ENCODE measurements around the gene SLC43A3. TPM values are rescaled to one million over a fixed set of nuclear protein-coding genes. Genes with fewer than 3 reads are reported as not detected.

SLC43A3 gene
- total RNA-seq, 2 experiments from 2014 or later, result 6.9 to 7.3 TPM

GRCh38 chr11:57466680-57467079, 39.8 kb upstream of the SLC43A3 start:
- DNase-seq (no peak), ATAC-seq (ENCODE audit: poor library complexity) (no peak)
- ChIA-PET CTCF (no interaction called here), POLR2A (no interaction called here)
- H3K4me1 Mint-ChIP-seq (ENCODE audit: low read depth), result peaks cover 6% of the 10 kb centered on the region
- H3K9me3 Mint-ChIP-seq, result no peaks in the 10 kb centered on the region
- no peak overlapping the region for H3K4me3 Mint-ChIP-seq
- Histone ChIP-seq H3K36me3 (ENCODE audit: insufficient read depth, low read length) (no peaks in the 10 kb centered on the region), H3K27ac (ENCODE audit: low read depth in 1 of 2, low read length in 2 of 2) (no peak overlapping the region), H3K27me3 (ENCODE audit: control insufficient read depth in 1 of 2, insufficient read depth in 2 of 2, low read length in 2 of 2) (peaks cover 0 to 2% of the 10 kb centered on the region in 2 experiments), H3K9me3 (ENCODE audit: control insufficient read depth in 1 of 2, insufficient read depth in 1 of 2, low read length in 2 of 2) (no peaks in the 10 kb centered on the region), H3K4me3 (ENCODE audit: low read length) (no peak overlapping the region), H3K4me1 (ENCODE audit: insufficient read depth, low read length) (no peaks in the 10 kb centered on the region)
- intact Hi-C loops (cut with DNase I, micrococcal nuclease), result no loop called here
- no peak overlapping the region for H3K27ac Mint-ChIP-seq
- peaks cover 19% of the 10 kb centered on the region for H3K27me3 Mint-ChIP-seq
- no peak for TF ChIP-seq CTCF (IDR thresholded peaks at IDR 0.05)
- H3K36me3 Mint-ChIP-seq (ENCODE audit: low read depth), result no peaks in the 10 kb centered on the region

GRCh38 chr11:57464539-57465181, 37.7 kb upstream of the SLC43A3 start:
- H3K4me3 Mint-ChIP-seq, result no peak overlapping the region
- TF ChIP-seq CTCF (IDR thresholded peaks at IDR 0.05), result no peak
- Histone ChIP-seq H3K9me3 (ENCODE audit: control insufficient read depth in 1 of 2, insufficient read depth in 1 of 2, low read length in 2 of 2) (no peaks in the 10 kb centered on the region), H3K4me1 (ENCODE audit: insufficient read depth, low read length) (peaks cover 14% of the 10 kb centered on the region), H3K27ac (ENCODE audit: low read depth in 1 of 2, low read length in 2 of 2) (no peak overlapping the region), H3K4me3 (ENCODE audit: low read length) (no peak overlapping the region), H3K27me3 (ENCODE audit: control insufficient read depth in 1 of 2, insufficient read depth in 2 of 2, low read length in 2 of 2) (peaks cover 9 to 11% of the 10 kb centered on the region in 2 experiments), H3K36me3 (ENCODE audit: insufficient read depth, low read length) (no peaks in the 10 kb centered on the region)
- CTCF ChIA-PET, result no interaction called here
- H3K36me3 Mint-ChIP-seq (ENCODE audit: low read depth), result no peaks in the 10 kb centered on the region
- H3K27ac Mint-ChIP-seq, result no peak overlapping the region
- DNase-seq, result no peak
- ATAC-seq (ENCODE audit: poor library complexity), result no peak
- peaks cover 13% of the 10 kb centered on the region for H3K4me1 Mint-ChIP-seq (ENCODE audit: low read depth)
- intact Hi-C loops (cut with DNase I, micrococcal nuclease), result no loop called here
- POLR2A ChIA-PET, result no interaction called here
- no peaks in the 10 kb centered on the region for H3K9me3 Mint-ChIP-seq
- H3K27me3 Mint-ChIP-seq, result peaks cover 30% of the 10 kb centered on the region

GRCh38 chr11:57463671-57464538, 37.0 kb upstream of the SLC43A3 start:
- no peaks in the 10 kb centered on the region for H3K36me3 Mint-ChIP-seq (ENCODE audit: low read depth)
- ChIA-PET POLR2A (no interaction called here), CTCF (no interaction called here)
- no peak overlapping the region for H3K4me3 ChIP-seq (ENCODE audit: low read length)
- no peak overlapping the region for H3K27ac Mint-ChIP-seq
- ATAC-seq (ENCODE audit: poor library complexity), result no peak
- H3K9me3 ChIP-seq (ENCODE audit: control insufficient read depth in 1 of 2, insufficient read depth in 1 of 2, low read length in 2 of 2), result no peaks in the 10 kb centered on the region
- no peak overlapping the region for H3K27ac ChIP-seq (ENCODE audit: low read depth in 1 of 2, low read length in 2 of 2)
- no peak for DNase-seq
- no peaks in the 10 kb centered on the region for H3K36me3 ChIP-seq (ENCODE audit: insufficient read depth, low read length)
- H3K27me3 Mint-ChIP-seq, result peaks cover 36% of the 10 kb centered on the region
- H3K4me3 Mint-ChIP-seq, result no peak overlapping the region
- peaks cover 19% of the 10 kb centered on the region for H3K4me1 Mint-ChIP-seq (ENCODE audit: low read depth)
- intact Hi-C loops (cut with DNase I, micrococcal nuclease), result no loop called here
- TF ChIP-seq CTCF (IDR thresholded peaks at IDR 0.05), result no peak
- peaks cover 22% of the 10 kb centered on the region for H3K4me1 ChIP-seq (ENCODE audit: insufficient read depth, low read length)
- H3K9me3 Mint-ChIP-seq, result no peaks in the 10 kb centered on the region
- peaks cover 14 to 19% of the 10 kb centered on the region in 2 experiments for H3K27me3 ChIP-seq (ENCODE audit: control insufficient read depth in 1 of 2, insufficient read depth in 2 of 2, low read length in 2 of 2)

Data from CD4-positive, alpha-beta T cell (primary cell).